ENCODE data around the gene NUP93.

- TF ChIP-seq CTCF (optimal IDR thresholded peaks at IDR 0.05 in 1 of 3, IDR thresholded peaks at IDR 0.05 in 1 of 3, conservative IDR thresholded peaks at IDR 0.05 in 1 of 3; ENCODE audit: extremely low read depth in 1 of 3, insufficient read depth in 2 of 3, low read length in 3 of 3) (no peak), EZH2 (IDR thresholded peaks at IDR 0.05; ENCODE audit: low read length) (no peak)
Measured at GRCh38 chr16:56697456-56698155, 32.3 kb upstream of the NUP93 start.

All from keratinocyte (primary cell).